NT2/D1 (cell line): Measurements from ENCODE around the gene CRNKL1.

Experiments
- SUZ12 ChIP-seq: IDR thresholded peaks from 2 replicates; pipeline ENCODE4 v1.6.1; 2011; ENCODE audit not compliant: insufficient read length, insufficient read depth; ENCODE audit errors: extremely low read depth
- YY1 ChIP-seq: IDR thresholded peaks from 2 replicates; pipeline ENCODE4 v1.6.1; 2011; ENCODE audit not compliant: insufficient read length, insufficient read depth

DNA sequence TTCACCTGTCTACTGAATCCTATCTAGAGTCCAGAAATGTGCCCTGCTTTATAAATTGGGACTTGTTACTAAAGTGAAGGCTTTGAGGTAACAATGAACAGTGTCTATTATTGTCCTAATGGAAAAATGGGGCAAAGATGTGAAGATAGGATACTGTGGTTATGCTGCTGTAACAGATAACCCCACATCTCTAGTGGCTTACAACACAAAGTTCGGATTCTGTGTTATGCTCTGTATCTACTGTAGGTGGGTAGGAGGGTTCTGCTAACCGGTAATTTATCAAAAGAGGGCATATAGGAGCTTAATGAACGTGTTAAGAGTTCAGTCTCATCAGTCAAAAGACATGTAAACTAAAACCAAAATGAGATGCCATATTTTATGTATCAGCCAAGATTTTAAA, 28.9 kb downstream of the CRNKL1 start:
- TF ChIP-seq YY1 (no peak), SUZ12 (no peak)
